Measurements from ENCODE around the gene SERPINA3.
"Not testable (repeated sequence)": the region's sequence is repeated elsewhere in the genome, so short reads cannot be mapped to it uniquely, and the experiment has no call there.

SERPINA3 gene

DNA sequence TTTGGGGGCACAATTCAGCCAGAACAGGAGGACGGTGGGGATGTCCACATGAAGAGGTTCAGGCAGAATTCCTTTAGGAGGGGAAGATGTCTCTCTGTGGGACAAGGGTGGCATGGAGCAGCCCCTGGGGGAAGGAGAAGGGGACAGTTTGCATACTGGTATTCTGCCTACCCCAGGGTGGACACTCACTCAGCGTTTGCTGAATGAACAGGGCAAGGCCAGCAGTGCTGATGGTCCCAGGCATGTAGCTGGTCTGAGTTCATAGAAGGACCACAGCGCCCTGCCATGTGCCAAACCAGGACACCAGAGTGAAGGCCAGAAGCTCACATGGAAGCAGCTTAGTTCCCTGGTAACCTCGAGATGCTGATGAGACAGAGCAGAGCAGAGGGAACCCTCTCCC lies 25.6 kb upstream of the SERPINA3 start:
- DNase-seq, result no peak

- DNase-seq, result no peak
Observed at GRCh38 chr14:94588311-94588710, 23.9 kb upstream of the SERPINA3 start.

GRCh38 chr14:94591073-94591472 lies 21.1 kb upstream of the SERPINA3 start:
- DNase-seq, result no peak

DNA sequence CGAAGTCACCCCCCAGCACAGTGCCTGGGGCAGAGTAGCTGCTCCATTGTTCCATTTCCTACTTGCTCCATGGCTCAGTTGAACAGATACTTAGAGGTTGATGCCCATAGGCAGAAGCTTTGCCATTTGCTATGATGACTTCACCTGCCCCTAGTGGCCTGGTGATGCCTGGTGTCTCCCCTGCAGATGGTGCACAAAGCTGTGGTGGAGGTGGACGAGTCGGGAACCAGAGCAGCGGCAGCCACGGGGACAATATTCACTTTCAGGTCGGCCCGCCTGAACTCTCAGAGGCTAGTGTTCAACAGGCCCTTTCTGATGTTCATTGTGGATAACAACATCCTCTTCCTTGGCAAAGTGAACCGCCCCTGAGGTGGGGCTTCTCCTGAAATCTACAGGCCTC lies 20.3 kb upstream of the SERPINA3 start:
- no peak for DNase-seq

DNA sequence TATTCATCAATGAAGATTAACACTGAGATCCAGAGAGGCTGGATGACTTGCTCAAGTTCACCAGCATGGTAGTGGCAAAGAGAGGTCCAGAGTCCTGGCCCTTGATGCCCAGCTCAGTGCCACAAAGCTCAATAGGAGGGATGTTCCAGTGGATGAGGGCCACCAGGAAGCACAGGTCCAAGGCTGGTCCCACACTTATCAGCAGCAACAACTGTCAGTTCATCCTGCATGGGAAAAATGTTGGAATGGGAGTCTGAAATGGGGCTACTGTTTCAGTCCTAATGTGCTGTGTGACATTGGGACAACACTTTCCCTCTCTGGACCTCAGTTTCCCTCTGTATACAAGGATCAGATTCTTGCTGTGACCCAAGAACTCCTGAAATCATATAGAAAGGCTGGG lies 19.7 kb upstream of the SERPINA3 start:
- DNase-seq, result no peak

- no peak for DNase-seq
Observed at GRCh38 chr14:94593376-94593748, 18.8 kb upstream of the SERPINA3 start.

- no peak for DNase-seq
Observed at GRCh38 chr14:94593749-94594431, 18.3 kb upstream of the SERPINA3 start.

DNA sequence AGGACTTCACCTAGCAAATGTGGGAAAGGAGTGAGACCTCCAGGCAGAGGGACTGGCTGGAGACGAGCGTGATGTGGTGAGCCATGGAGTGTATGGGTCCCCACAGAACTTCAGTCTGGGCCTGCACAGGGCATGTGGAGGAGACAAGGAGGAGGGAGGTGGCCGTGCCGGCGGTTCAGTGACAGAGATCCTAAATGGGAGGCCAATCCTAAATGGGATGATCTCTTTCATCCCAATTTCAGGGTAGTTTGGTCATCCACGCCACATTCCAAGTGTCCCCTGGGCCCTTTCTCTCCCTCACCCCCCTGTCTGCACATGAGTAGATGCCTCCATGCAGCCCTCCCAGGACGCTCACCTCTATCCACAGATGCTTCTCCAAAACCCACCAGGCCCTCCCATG lies 17.8 kb upstream of the SERPINA3 start:
- no peak for DNase-seq

DNA sequence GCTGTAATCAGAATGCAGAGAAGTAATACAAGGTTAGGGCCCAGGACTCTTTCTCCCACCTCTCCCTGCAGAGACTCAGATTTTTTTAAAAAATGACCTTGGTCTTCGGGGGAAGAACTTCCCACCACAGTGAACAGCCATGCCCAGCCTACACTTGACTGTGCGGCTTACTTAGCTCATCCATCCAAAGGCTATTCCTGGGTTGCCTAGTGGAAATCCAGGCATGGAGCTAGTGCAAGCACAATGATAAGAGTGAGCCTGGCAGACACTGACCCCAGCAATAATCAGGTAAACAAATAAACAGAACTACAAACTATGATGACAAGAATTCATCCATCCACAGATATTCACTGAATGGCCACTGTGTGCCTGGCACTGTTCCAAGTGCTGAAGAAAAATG lies 16.3 kb upstream of the SERPINA3 start:
- no peak for DNase-seq

- no peak for DNase-seq
Observed at GRCh38 chr14:94596361-94596760, 15.8 kb upstream of the SERPINA3 start.

- DNase-seq, result no peak
Observed at GRCh38 chr14:94597788-94598187, 14.4 kb upstream of the SERPINA3 start.

DNA sequence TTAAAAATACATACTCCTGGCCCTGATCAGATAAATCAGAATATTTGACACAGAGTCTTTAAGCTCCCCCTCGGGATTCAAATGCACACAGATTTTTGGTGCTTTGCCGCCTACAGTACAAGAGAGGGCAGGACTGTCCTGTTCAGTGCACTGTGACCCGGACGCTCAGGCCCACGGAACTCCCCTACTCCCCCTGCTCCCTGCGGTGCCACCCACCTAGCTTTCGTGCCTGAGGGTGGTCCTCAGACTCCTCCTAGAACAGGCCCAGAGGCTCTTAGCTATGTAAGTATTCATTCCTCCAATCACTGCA lies 13.7 kb upstream of the SERPINA3 start:
- no peak for DNase-seq

- DNase-seq, result no peak
Observed at GRCh38 chr14:94598816-94599655, 13.2 kb upstream of the SERPINA3 start.

- no peak for DNase-seq
Observed at GRCh38 chr14:94599656-94600004, 12.6 kb upstream of the SERPINA3 start.

DNA sequence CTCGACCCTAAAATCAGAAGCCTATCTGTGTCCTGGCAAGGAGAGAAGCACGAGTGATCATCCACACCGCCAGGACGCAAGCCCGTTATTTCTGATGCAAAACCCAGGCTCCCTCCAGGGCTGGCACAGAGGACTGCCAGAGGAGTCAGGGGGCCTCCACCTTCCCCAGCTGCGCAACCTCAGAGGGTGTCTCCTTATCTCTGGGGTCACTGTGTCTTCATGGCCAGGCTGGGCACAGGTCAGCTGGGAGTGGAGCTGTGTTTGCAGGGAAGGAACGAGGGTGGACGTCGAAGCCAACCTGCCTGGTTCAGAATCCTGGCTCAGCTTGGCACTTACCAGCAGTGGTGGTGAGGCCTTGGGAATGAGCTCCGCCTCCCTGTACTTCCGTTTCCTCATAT lies 12.0 kb upstream of the SERPINA3 start:
- no peak for DNase-seq

DNA sequence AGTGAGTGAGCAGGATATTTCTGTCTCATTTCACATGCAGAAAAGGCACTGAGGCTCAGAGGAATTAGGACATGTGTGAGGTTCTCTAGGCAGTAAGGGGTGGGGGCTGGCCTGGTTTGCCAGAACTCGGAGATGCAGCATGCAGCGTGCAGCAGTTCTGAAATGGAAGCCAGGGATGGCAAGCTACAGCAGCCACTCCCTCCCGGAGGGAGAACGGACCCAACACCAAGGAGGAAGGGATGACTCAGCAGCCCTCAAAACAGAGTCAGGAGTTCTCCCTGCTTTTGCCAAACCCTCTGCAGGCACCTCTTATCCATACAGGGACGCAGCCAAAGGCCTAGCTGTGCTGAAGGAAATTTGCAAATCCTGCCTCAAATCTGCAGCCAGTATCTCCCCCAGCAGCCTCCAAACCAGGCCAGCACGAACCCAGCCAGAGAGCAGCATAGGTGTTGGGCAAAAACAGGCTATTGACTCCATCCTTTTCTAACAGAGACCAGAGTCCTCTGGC lies 10.3 kb upstream of the SERPINA3 start:
- no peak for DNase-seq

GRCh38 chr14:94602722-94603121 lies 9.5 kb upstream of the SERPINA3 start:
- DNase-seq, result no peak

GRCh38 chr14:94605361-94605760 lies 6.8 kb upstream of the SERPINA3 start:
- DNase-seq, result no peak

- not testable (repeated sequence) for DNase-seq
Observed at GRCh38 chr14:94608966-94609365, 3.2 kb upstream of the SERPINA3 start.

- DNase-seq, result no peak
Observed at GRCh38 chr14:94611179-94611578, 1.0 kb upstream of the SERPINA3 start.

DNA sequence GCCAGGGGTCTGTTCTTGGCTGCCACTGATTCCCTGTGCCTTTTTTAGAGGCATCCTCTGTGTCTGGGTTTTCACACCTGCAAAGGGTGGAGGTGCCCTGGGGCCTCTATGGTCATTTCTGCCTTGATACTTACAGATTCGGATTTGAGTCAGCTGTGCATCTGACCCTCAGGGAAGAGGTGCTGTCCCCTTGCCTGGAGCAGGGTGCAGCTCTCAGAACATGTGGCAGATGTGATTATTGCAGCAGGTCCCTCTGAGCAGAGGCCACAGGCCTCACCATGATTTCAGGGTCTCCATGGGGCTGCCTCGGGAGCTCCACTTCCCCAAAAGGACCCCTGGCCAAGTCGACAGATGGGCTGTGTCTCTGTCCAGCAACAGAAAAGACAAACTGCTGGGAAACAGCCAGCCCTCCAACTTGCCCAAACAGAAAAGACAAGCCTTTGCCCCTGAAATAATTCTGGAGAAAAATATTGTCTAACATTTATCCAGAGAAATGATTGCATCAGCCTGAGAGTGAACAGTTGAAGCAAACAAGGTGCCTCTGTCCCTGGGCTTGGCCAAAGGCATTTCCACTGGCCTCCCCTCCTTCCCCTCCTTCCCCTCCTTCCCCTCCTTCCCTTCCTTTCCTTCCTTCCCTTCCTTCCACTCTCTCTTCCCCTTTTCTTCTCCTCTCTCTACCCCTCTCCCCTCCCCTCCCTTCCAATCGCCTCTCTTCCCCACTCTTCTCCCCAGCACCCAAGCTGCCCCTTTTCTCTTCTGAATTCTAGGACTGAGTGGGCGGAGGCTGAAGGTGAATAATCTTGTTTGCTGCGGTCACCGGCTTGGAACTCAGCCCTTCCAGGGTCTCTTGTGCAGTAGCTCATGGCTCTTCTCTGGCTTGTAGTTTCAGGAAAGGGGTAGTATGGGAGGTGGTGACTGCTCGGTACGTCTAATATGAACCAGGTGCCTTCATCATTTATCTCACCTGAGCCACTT lies 676 bp downstream of the SERPINA3 start:
- no peak for DNase-seq

DNA sequence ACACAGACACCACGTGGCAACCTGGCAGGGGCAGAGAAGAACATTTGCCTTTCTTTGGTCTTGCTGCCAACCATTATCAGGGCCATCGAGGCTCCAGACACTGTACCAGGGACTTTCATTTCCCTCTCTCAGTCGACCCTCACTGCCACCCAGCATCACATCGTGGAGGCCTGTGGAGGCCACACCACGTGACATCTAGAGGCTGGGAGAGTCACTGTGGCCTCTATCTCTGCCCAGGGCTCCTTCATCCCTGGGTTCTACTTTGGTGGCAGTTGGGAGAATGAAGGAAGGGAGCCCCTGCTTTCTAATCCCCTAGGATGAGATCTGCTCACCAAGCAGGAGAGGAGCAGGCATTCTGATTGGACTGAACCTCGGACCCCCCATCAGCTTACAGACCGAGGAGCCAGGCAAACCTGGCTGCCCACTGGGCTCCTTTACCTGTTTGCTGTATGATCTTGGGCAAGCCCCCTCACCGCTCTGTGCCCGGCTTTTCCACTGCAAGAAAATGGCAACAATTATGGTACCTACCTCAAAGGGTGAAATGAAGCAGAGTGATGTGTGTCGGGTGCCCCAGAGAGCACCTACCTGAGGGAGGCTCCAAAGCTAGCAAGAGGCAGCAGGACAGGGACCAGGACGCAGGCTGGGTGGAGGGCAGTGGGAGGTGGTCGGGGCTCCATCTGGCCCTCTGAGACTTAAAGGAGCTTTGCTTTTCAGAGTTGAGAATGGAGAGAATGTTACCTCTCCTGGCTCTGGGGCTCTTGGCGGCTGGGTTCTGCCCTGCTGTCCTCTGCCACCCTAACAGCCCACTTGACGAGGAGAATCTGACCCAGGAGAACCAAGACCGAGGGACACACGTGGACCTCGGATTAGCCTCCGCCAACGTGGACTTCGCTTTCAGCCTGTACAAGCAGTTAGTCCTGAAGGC lies 1.8 kb downstream of the SERPINA3 start:
- no peak for DNase-seq
